HepG2 (cell line): ENCODE data around the gene SGPL1. TPM values are rescaled to one million over a fixed set of nuclear protein-coding genes. Genes with fewer than 3 reads are reported as not detected.

ENCODE experiments used
- ATAC-seq: fragments of 200-7000 bp; cut with Tn5 transposase; 3 replicates; pipeline ENCODE4 v1.9.1; 2020; ENCODE audit warnings: mild to moderate bottlenecking, moderate library complexity
- BruUV-seq: library from RNA; stranded (reverse); fragments of 400-500 nt; replicated peaks from 2 replicates; lab custom pipeline; 2021; lab: Mats Ljungman, UMichigan
- CTCF ChIA-PET: fragments of 300-600 bp; formaldehyde crosslinking; extraction: SDS; loops from one replicate; lab custom pipeline; 2021; ENCODE audit warnings: low total read pairs, inconsistent platforms, low intra/inter-chr PET ratio; lab: Yijun Ruan, JAX
- POLR2A ChIA-PET: fragments of 350-600 bp; sonication (Branson Sonifier 250); formaldehyde crosslinking; loops from one replicate; lab custom pipeline; 2020; ENCODE audit warnings: antibody characterized with exemption, inconsistent platforms; lab: Yijun Ruan, JAX
- DNase-seq: peaks from one replicate; pipeline ENCODE4 v3.0.0-alpha.2; 2015; ENCODE audit warnings: low spot score
- FAIRE-seq: peaks from 3 replicates; lab custom pipeline; 2011; peaks lifted over from hg19 to GRCh38; lab: Jason Lieb, UNC
- H2AFZ ChIP-seq: one replicate; pipeline ENCODE4 v1.6.1; 2011; ENCODE audit warnings: low read length, inconsistent platforms
- H3K27ac ChIP-seq: fragments of 300-600 bp; 3 replicates; pipeline ENCODE4 v1.8.0; 2011; ENCODE audit warnings: mixed run types, mild to moderate bottlenecking, mixed read lengths, low read length, inconsistent platforms; ENCODE audit not compliant: insufficient read depth; ENCODE audit errors: extremely low read length
- H3K27me3 ChIP-seq, 2 experiments: fragments of 200-600 bp in 1 of 2; 2 replicates in 1 of 2; 3 replicates in 1 of 2; pipeline versions ENCODE4 v1.6.0 to v1.8.0; 2011; ENCODE audit warnings: low read length in 2 of 2, mild to moderate bottlenecking in 2 of 2, moderate library complexity in 2 of 2, inconsistent platforms in 1 of 2; ENCODE audit not compliant: insufficient read depth in 2 of 2, control insufficient read depth in 1 of 2
- H3K36me3 ChIP-seq, 2 experiments: fragments of 200-600 bp in 1 of 2; replicated peaks in 1 of 2; 2 replicates in 1 of 2; 3 replicates in 1 of 2; pipeline versions ENCODE4 v1.5.1 to v1.8.0; 2011; ENCODE audit warnings: low read length in 2 of 2, inconsistent platforms in 1 of 2; ENCODE audit not compliant: insufficient read depth in 2 of 2, control insufficient read depth in 1 of 2
- H3K4me1 ChIP-seq: 2 replicates; pipeline ENCODE4 v1.5.1; 2012; ENCODE audit warnings: low read length, inconsistent platforms; ENCODE audit not compliant: insufficient read depth
- H3K4me2 ChIP-seq: 2 replicates; pipeline ENCODE4 v1.6.0; 2011; ENCODE audit warnings: low read depth, low read length, inconsistent platforms
- H3K4me3 ChIP-seq, 3 experiments: fragments of 200-600 bp in 1 of 3; sonication (generic), shearing (Covaris generic) in 1 of 3; replicated peaks in 1 of 3; 2 replicates each; pipeline ENCODE4 v1.5.1; 2011 to 2016; ENCODE audit warnings: low read length in 3 of 3, inconsistent platforms in 2 of 3, low read depth in 2 of 3, mild to moderate bottlenecking in 2 of 3, control low read depth in 1 of 3, mixed read lengths in 1 of 3; ENCODE audit not compliant: insufficient read depth in 1 of 3
- H3K79me2 ChIP-seq: one replicate; pipeline ENCODE4 v1.6.1; 2011; ENCODE audit warnings: low read length, inconsistent platforms; ENCODE audit not compliant: insufficient read depth
- H3K9ac ChIP-seq: 2 replicates; pipeline ENCODE4 v1.6.0; 2011; ENCODE audit warnings: mild to moderate bottlenecking, low read depth, low read length, inconsistent platforms; ENCODE audit not compliant: insufficient read depth
- H3K9me3 ChIP-seq: 2 replicates; pipeline ENCODE4 v1.5.1; 2012; ENCODE audit warnings: mild to moderate bottlenecking, low read length
- H4K20me1 ChIP-seq: 2 replicates; pipeline ENCODE4 v1.6.0; 2011; ENCODE audit warnings: inconsistent platforms, mild to moderate bottlenecking, low read length, moderate library complexity; ENCODE audit not compliant: insufficient read depth
- CCDC6 ChIP-seq: sonication (generic); formaldehyde crosslinking; IDR thresholded peaks from 2 replicates; pipeline ENCODE4 v1.8.1; 2022; ENCODE audit warnings: mild to moderate bottlenecking, missing genetic modification reagents, moderate library complexity
- HMG20B ChIP-seq: conservative IDR thresholded peaks from 2 replicates; pipeline ENCODE4 v1.6.1; 2016; ENCODE audit warnings: missing genetic modification reagents, missing compliant biosample characterization
- KAT8 ChIP-seq: IDR thresholded peaks from 2 replicates; pipeline ENCODE4 v1.6.1; 2016; ENCODE audit warnings: missing genetic modification reagents, missing compliant biosample characterization
- KLF11 ChIP-seq: IDR thresholded peaks from 2 replicates; pipeline ENCODE4 v1.6.1; 2016; ENCODE audit warnings: missing compliant biosample characterization
- KLF6 ChIP-seq: IDR thresholded peaks from 2 replicates; pipeline ENCODE4 v1.8.0; 2016; ENCODE audit warnings: missing biosample characterization, missing genetic modification reagents
- KLF9 ChIP-seq: IDR thresholded peaks from 2 replicates; pipeline ENCODE4 v1.6.1; 2016; ENCODE audit warnings: low read depth
- MAZ ChIP-seq, 2 experiments: sonication (generic) in 1 of 2; formaldehyde crosslinking in 1 of 2; IDR thresholded peaks; 2 replicates each; pipeline versions ENCODE4 v1.5.0 to v1.6.1; 2012 to 2020; ENCODE audit warnings: low read depth in 2 of 2, mild to moderate bottlenecking in 2 of 2, borderline replicate concordance in 1 of 2, improper control_type of control experiment in 1 of 2, low read length in 1 of 2, missing genetic modification reagents in 1 of 2, moderate library complexity in 1 of 2
- MLLT10 ChIP-seq: sonication (generic); formaldehyde crosslinking; IDR thresholded peaks from 2 replicates; pipeline ENCODE4 v1.4.0; 2020; ENCODE audit warnings: missing genetic modification reagents
- NBN ChIP-seq: fragments of 450-650 bp; conservative IDR thresholded peaks from 2 replicates; pipeline ENCODE4 v1.6.1; 2017
- PTBP1 ChIP-seq: fragments of 200-400 bp; formaldehyde crosslinking; IDR thresholded peaks from 2 replicates; pipeline ENCODE4 v1.6.1; 2018; ENCODE audit warnings: low read length, low read depth; ENCODE audit not compliant: poor library complexity, severe bottlenecking
- REXO4 ChIP-seq: sonication (generic); formaldehyde crosslinking; IDR thresholded peaks from 2 replicates; pipeline ENCODE4 v1.8.0; 2022; ENCODE audit warnings: missing genetic modification reagents, mild to moderate bottlenecking, borderline replicate concordance
- RORA ChIP-seq: sonication (generic); formaldehyde crosslinking; IDR thresholded peaks from 2 replicates; pipeline ENCODE4 v1.5.0; 2020; ENCODE audit warnings: mild to moderate bottlenecking, missing genetic modification reagents, moderate library complexity
- SP1 ChIP-seq, 2 experiments: fragments of 450-650 bp in 1 of 2; sonication (generic) in 1 of 2; formaldehyde crosslinking in 1 of 2; IDR thresholded peaks; 2 replicates each; pipeline versions ENCODE4 v1.4.0 to v1.6.1; 2016 to 2020; ENCODE audit warnings: missing genetic modification reagents in 1 of 2
- TOPORS ChIP-seq: sonication (generic); formaldehyde crosslinking; IDR thresholded peaks from 2 replicates; pipeline ENCODE4 v1.8.0; 2023; ENCODE audit warnings: mild to moderate bottlenecking, missing genetic modification reagents
- ZFAT ChIP-seq: sonication (generic); formaldehyde crosslinking; conservative IDR thresholded peaks from 2 replicates; pipeline ENCODE4 v1.8.1; 2023; ENCODE audit warnings: missing genetic modification reagents, inconsistent platforms
- ZNF430 ChIP-seq: sonication (generic); formaldehyde crosslinking; IDR thresholded peaks from 2 replicates; pipeline ENCODE4 v1.9.0; 2021; ENCODE audit warnings: mild to moderate bottlenecking, missing genetic modification reagents
- ZNF768 ChIP-seq: sonication (generic); formaldehyde crosslinking; IDR thresholded peaks from 2 replicates; pipeline ENCODE4 v1.4.0; 2020; ENCODE audit warnings: missing genetic modification reagents
- ZSCAN29 ChIP-seq: sonication (generic); formaldehyde crosslinking; conservative IDR thresholded peaks from 2 replicates; pipeline ENCODE4 v1.4.0; 2020; ENCODE audit warnings: mild to moderate bottlenecking, missing genetic modification reagents
- WGBS: methylation state at CpG from one replicate; pipeline ENCODE4 v1.1.6; 2017; ENCODE audit warnings: low lambda C conversion rate; 5-methylcytosine and 5-hydroxymethylcytosine counted together
- in situ Hi-C: cut with HindIII; loops from 2 replicates; pipeline ENCODE4 v1.10.0; 2017; ENCODE audit warnings: low pct_unique_long_range_greater_than_20kb; ENCODE audit not compliant: extremely low pct_ligation_motif_present
- intact Hi-C: fragments of 100-400 bp; cut with micrococcal nuclease; formaldehyde crosslinking; loops from one replicate; pipeline ENCODE4 v1.10.0; 2022; ENCODE audit not compliant: unreplicated experiment
- polyA plus RNA-seq, 8 experiments: library from polyadenylated mRNA; depleted of rRNA in 3 of 8; stranded (reverse) in 7 of 8; unstranded in 1 of 8; fragments of >200 nt; fragmentation: Illumina TruSeq in 4 of 8; extraction: Trizol in 4 of 8; gene quantifications; 2 replicates each; pipeline versions ENCODE4 v1.2.1 to v1.2.3, GENCODE V29; 2011 to 2016; ENCODE audit warnings: low read depth in 4 of 8, missing spikeins in 1 of 8, mixed read lengths in 1 of 8; ENCODE audit not compliant: insufficient read depth in 1 of 8
- total RNA-seq, 5 experiments: library from RNA; depleted of rRNA; stranded (reverse); fragments of >200 nt; fragmentation: Illumina TruSeq; extraction: Trizol; gene quantifications; 2 replicates each; pipeline ENCODE4 v1.2.3, GENCODE V29; 2016; ENCODE audit warnings: low read depth in 1 of 5
- TF ChIP-seq, protein P1 (sequence below): sonication (generic); formaldehyde crosslinking; IDR thresholded peaks from 2 replicates; pipeline ENCODE4 v1.8.1; 2023; ENCODE audit warnings: mild to moderate bottlenecking, missing genetic modification reagents

SGPL1 gene
- total and polyA plus RNA-seq, 2 of the 13 experiments (the other 11 are each of a cell fraction or from before 2014, with no cell fraction given): 17.6 to 25.0 TPM

DNA sequence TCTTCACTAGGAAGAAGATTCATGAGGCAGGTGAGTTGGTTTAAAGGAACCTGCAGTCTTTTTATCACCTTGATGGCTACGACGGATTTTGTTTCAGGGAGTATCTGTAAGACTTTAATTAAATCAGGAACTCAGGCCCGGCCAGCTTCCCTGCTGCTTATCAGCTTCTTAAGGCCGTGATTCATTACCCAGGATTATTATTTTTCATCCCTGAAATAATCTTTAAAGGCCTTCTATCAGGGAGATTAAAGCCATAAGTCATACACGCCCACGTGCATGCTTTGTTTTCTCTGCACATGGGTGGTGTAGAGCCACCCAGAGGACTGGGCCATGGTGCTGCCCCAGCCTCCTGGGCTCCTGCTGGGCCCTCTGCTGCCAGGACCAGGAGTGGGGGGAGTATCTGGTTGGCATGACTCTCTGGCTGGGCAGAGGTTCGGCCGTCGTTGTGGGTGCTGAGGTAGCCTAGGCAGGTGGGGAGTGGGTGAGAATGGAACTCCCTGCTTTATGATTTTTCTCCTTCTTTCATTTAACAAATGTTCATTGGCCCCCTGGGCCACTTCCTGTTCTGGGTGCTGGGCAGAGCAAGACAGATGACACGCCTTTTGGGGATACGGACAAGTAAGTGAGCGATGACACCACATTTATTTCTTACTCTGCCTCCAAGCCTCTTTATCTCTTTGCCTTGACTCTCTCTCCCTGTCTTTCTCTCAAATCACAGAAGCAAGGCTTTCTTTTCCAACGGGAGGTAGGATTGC is 111.6 kb downstream of the SGPL1 start:
- intact Hi-C loops (loop anchor here (10.0 kb wide), 1 partner anchor 287 kb away; the partner anchor contains the start of gene UNC5B), in situ Hi-C loops (no loop called here)
- 22% methylated on average over 13 of the region's 13 CpGs for WGBS
- no peak overlapping the region for H3K4me3 ChIP-seq
- H3K4me2 ChIP-seq: no peak overlapping the region
- ChIA-PET POLR2A (no interaction called here), CTCF (no interaction called here)
- H3K27ac ChIP-seq: no peak overlapping the region
- FAIRE-seq: no peak
- no peaks in the 10 kb centered on the region for H4K20me1 ChIP-seq
- no peaks in the 10 kb centered on the region for H3K9me3 ChIP-seq
- ATAC-seq: no peak
- DNase-seq: no peak
- no TSS peak for BruUV-seq
- H3K79me2 ChIP-seq: no peaks in the 10 kb centered on the region
- H2AFZ ChIP-seq: no peak overlapping the region
- H3K27me3 ChIP-seq: peaks cover 12 to 64% of the 10 kb centered on the region in 2 experiments
- TF ChIP-seq PTBP1 (no peak), MAZ (IDR thresholded peaks at IDR 0.05; ENCODE audit: borderline replicate concordance, low read depth, low read length) (no peak), MAZ (CRISPR knock-in tag; IDR thresholded peaks at IDR 0.05; ENCODE audit: low read depth) (no peak), MLLT10 (CRISPR knock-in tag) (no peak), CCDC6 (CRISPR knock-in tag) (no peak), HMG20B (no peak), ZFAT (CRISPR knock-in tag) (no peak), SP1 (IDR thresholded peaks at IDR 0.05) (no peak), SP1 (CRISPR knock-in tag; IDR thresholded peaks at IDR 0.05) (no peak)
- H3K9ac ChIP-seq: no peak overlapping the region
- no peaks in the 10 kb centered on the region for H3K36me3 ChIP-seq
- no peaks in the 10 kb centered on the region for H3K4me1 ChIP-seq

- CTCF ChIA-PET: no interaction called here
- TF ChIP-seq ZNF430 (CRISPR knock-in tag): no peak
- no peak for TF ChIP-seq TOPORS (CRISPR knock-in tag)
- TF ChIP-seq KLF11 (CRISPR knock-in tag): no peak
- no peak for TF ChIP-seq KAT8
- TF ChIP-seq KLF9 (CRISPR knock-in tag): no peak
- no peak for TF ChIP-seq ZNF768 (CRISPR knock-in tag)
- TF ChIP-seq, protein P1, sequence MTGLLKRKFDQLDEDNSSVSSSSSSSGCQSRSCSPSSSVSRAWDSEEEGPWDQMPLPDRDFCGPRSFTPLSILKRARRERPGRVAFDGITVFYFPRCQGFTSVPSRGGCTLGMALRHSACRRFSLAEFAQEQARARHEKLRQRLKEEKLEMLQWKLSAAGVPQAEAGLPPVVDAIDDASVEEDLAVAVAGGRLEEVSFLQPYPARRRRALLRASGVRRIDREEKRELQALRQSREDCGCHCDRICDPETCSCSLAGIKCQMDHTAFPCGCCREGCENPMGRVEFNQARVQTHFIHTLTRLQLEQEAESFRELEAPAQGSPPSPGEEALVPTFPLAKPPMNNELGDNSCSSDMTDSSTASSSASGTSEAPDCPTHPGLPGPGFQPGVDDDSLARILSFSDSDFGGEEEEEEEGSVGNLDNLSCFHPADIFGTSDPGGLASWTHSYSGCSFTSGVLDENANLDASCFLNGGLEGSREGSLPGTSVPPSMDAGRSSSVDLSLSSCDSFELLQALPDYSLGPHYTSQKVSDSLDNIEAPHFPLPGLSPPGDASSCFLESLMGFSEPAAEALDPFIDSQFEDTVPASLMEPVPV: no peak
- no peak for TF ChIP-seq ZSCAN29 (CRISPR knock-in tag)
- TF ChIP-seq REXO4: no peak
- no peak for TF ChIP-seq KLF6 (CRISPR knock-in tag)
- no peak for TF ChIP-seq NBN
- TF ChIP-seq RORA (CRISPR knock-in tag): no peak
Measured at GRCh38 chr10:70928140-70928539, 112.4 kb downstream of the SGPL1 start.

More at GRCh38 chr10:70928140-70928539, 112.4 kb downstream of the SGPL1 start:
- no peak overlapping the region for H3K27ac ChIP-seq
- H4K20me1 ChIP-seq: no peaks in the 10 kb centered on the region
- FAIRE-seq: no peak
- no peak for DNase-seq
- intact Hi-C loops: loop anchor here (10.0 kb wide), 1 partner anchor 287 kb away; the partner anchor contains the start of gene UNC5B
- no peaks in the 10 kb centered on the region for H3K4me1 ChIP-seq
- H2AFZ ChIP-seq: no peak overlapping the region
- H3K9me3 ChIP-seq: no peaks in the 10 kb centered on the region
- POLR2A ChIA-PET: no interaction called here
- H3K79me2 ChIP-seq: no peaks in the 10 kb centered on the region
- no peak overlapping the region for H3K9ac ChIP-seq
- H3K4me2 ChIP-seq: no peak overlapping the region
- no TSS peak for BruUV-seq
- WGBS: 22% methylated on average over 1 of the region's 8 CpGs
- no peaks in the 10 kb centered on the region for H3K36me3 ChIP-seq
- H3K4me3 ChIP-seq: no peak overlapping the region
- no peak for ATAC-seq
- in situ Hi-C loops: no loop called here
- peaks cover 12 to 69% of the 10 kb centered on the region in 2 experiments for H3K27me3 ChIP-seq
